Stimulated activated CD4-positive, alpha-beta T cell treated with anti-CD3 and anti-CD28 coated beads, Interleukin-12 subunit alpha, Interleukin-12 subunit beta, amount 100 ng/mL, for 4 hours (primary cell): ENCODE results near the gene CNTN5.

Experiments used
- DNase-seq: peaks from one replicate; pipeline ENCODE4 v3.0.0-alpha.2; 2020

Gene CNTN5

DNA sequence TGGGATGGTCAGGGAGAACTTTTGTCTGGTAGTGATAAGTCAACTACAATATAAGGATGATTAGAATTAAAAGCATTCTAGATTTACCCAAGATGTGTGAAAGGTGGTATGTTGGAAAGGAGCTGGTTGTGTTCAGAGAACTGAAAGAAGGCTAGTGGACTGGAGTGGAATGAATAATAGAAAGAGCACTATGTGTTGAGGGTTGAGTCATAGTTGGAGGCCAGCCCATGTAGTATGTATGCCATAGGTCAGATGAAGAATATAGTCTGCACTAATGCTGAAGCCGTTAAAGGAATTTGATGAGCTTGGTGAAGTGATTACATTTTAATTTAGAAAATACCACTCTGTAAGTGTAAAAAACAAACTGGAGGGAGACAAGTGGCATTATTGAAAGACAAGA, 514.1 kb downstream of the CNTN5 start:
- no peak for DNase-seq

DNA sequence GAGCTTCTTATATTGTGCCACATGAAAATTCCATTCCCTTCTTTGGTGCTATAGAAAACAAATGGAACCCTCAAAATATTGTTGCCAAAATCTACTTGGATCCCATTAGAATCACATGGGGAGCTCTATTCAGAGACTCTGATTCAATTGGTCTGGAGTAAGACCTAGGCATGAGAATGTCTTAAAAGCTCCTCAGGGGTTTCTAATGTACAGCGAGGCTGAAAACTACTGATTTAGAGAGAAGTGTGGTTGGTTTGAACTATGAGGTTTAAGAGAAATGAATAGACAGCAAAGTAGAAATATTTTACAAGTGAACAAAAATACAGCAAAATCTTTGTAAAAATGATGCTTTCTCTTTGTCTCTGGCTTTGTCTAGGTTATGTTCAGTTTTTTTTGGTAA, 514.7 kb downstream of the CNTN5 start:
- no peak for DNase-seq

DNA sequence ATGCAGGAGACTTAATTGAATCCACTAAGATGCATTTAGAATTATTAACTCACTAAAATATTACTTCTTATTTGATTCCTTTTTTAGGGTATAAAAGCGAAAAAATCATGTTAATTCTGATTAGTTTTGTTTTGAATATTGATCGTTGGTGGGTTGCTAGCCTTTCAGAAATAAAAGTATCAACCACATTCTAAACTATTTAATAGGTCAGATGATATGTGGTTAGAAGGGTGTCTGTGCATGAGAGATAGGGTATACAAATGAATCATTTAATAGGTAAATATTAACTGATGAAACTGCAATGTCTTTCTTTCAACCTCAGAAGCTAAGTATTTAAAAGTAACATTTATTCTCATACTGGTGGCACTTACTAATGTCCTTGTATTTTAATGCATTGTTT, 515.1 kb downstream of the CNTN5 start:
- DNase-seq, result no peak

DNA sequence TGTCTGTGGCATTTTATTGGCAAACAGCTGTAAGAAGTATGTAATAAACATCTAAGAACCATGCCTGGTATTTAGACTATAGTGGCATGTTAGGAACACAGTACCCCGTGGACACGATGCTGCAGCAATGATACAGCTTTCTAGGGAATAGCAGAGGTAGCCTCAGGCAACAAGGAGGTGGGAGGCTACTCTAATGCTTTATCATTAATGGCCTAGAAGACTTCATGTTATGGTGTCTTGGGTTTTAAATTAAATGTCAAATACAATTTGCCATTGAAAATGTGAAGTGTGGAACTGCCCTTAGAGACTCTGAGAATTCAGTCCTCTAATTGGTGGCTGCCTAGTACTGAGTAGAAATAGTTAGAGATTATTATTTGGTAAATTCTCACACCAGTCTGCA, 516.9 kb downstream of the CNTN5 start:
- DNase-seq, result no peak

DNA sequence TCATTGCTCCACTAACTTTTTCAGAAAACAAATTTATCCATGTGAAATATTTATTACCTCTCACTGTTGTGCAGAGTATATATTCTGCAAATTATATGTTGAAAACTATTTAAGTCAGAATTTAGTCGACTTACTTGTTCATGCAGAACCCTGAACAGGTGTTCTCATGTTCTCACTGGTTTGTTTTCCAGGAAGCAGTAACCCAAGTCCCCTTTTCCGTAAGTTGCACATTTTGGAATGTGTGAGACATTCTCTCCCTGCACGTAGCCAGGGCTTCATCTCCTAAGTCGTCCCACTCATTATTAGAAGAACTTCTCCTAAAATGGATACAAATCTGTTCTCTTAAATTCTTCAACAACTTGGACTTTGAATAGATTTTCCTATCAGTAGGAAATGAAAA, 524.9 kb downstream of the CNTN5 start:
- no peak for DNase-seq

DNA sequence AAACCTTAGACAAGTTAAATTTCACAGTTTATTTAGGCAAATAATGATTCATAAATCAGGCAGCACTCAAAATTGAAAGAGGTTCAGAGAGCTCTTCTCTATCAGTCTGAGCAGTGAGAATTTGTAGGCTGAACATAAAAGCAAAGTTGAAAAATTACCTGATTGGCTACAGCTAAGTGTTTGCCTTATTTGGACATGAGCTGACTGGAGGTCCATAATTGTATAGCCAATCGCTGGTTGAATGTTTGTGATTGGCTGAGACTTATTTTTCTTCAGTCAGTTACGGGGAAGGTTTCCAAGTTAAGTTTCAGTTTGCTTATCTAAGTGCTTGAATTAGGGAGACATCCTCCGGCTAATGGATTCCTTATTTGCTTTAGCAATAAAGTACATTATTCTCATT, 527.5 kb downstream of the CNTN5 start:
- no peak for DNase-seq

DNA sequence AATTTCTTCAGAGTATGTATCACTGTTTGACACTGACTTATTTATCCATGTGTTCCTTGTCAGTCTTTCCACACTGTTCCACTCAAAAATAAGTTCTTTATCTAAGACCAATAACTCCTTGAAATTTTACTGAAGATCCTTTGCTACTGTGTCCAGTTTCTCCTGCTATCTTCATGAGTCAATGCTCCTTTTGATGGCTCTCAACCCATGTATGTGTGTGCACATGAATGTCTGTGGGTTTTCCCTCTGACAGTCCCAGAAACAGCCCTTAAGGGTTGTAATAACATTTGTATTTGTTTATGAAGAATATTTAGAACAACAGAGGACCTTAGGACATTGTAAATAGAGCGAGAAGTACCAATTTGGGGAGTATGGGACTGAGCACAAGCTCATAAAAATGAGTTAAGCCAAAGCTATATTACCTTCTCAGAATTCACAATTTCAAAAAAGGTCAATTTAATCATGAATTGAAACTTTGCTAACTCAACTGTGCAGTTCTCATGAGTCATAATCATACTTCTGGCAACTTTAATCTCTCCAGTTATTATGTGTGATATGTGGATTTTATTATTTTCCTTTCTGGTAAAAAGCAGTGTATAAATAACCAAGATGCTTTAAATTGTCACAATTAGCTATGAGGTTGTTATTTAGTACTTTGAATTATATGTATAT, 533.6 kb downstream of the CNTN5 start:
- no peak for DNase-seq

DNA sequence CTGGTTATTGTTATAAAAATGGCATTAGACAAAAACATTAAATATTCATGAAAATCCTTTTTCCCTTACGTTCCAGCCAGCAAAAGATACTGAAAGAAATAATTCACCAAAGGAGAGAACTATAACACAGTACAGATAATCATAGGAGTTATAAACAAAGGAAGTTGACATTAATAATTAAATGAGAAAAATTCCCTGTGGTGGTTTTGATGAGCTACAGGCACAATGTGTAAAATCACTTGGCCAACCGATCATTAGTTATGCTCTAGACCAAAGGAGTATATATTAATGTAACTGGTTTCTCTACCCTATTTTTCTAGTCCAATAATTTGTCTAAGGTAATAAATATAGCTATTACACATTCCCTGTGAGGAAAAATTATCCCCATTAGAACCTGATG, 534.7 kb downstream of the CNTN5 start:
- DNase-seq, result no peak

DNA sequence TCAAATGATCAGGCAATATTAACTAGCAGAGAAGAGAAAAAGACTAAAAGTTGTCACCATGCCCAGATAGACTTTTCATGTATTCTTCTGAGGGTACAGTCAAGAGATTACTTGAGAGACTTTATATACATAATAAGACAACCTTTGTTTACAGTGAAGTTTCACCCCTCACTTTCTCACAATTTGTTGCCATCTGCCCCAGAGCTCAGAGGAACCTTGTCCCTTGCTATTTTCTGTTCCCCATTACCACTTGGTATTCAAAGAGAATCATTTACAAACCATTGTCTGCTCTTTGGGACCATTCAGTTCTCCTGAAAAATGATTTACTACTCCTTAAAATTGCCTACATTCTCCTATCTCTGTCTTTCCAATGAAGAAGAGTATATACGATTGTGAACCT, 544.6 kb downstream of the CNTN5 start:
- no peak for DNase-seq

DNA sequence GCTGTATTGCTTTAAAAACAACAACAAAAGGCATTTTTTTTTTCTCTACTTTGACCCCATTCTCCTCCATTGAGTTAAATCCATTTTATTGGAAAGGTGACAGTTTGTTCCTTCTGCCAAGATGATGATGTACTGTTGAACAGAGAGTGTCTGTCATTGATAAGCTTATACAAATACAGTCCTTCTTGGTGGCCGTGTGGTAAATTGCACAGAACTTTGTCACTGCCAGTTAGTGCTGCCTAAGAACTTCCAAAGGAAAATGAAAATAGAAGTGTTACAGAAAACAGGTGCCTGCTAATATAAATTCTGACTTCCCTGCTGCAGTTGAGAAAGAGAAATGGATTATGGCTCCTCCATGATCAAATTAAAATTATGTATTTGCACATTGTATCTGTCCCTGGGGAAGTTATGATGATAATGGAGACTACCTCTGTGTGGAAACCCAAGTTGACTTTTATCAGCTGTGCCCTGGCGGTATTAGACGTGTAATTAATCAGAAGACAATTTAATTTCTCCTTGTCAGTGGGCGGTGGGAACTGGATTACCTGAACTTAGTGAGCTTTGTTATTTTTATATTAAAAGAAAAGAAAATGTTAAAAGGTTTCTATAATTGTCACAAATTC, 546.7 kb downstream of the CNTN5 start:
- no peak for DNase-seq

DNA sequence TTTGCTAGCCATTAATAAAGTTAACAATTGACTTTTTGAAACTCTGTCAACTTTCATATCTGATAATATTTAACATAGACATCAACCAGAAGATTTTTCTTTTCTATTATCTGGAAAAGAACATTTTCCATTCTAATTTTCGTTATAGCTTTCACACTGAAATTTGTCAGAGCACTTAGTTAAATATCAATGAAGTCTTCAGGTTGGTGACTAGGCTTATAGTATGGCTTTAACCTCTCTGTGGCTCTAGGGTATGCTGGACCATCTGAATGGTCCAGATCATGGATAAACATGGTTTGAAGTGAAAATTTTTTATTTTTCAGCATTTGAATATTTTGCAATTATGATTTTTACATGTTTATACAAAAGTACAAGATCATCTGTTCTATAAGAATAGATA, 548.1 kb downstream of the CNTN5 start:
- no peak for DNase-seq

DNA sequence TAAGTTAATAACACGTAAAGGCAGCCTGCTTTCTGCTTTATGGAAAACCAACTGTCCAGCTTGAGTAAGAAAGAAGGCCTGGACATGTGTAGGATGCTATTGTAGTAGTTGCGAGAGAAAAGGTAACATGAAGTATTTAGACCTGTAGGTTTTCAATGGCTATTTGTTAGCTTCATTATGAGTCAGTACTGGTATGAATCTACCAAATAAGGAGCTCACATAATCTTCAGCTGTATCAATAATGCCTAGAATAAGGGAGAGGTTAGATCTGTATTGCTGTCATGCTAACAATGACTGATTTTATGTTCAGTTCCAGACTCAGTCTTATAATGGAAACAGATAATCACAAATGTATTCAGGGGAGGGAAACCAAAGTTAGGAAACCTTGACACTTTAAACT, 550.3 kb downstream of the CNTN5 start:
- no peak for DNase-seq

DNA sequence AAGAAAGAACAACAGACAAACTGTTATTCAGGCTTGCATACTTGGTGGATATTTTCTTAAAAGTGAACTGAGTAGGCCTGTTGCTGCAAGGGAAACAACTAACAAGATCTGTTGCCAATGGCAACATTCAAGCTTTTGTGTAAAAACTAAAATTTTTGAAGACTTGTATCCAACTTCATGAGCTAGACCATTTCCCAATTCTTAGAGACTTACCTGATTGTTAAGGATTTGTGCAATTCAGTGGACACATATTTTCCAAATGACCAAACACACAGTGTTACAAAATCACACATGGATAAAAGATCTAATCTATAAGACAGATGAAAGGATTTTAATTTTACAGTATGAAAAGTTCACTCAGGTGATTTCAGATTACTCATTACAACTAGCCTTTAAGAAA, 564.1 kb downstream of the CNTN5 start:
- DNase-seq, result no peak

DNA sequence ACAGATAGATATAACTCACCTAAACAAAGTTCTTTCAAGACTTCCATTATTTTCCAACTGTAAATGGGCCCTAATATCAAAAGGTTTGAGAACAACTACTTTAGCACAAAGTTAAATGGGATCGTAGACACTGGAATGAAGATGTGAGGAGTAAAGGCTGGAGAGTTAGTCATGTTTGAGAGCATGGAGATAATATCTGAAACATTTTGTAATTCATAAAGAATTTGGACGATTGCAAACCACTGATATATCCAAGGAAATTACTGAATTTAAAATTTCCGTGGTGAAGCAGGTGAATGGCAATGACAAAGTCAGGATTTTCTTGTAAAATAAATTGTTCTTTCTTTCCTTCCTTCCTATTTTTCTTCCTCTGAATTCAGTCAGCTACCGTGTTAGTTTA, 564.9 kb downstream of the CNTN5 start:
- no peak for DNase-seq

DNA sequence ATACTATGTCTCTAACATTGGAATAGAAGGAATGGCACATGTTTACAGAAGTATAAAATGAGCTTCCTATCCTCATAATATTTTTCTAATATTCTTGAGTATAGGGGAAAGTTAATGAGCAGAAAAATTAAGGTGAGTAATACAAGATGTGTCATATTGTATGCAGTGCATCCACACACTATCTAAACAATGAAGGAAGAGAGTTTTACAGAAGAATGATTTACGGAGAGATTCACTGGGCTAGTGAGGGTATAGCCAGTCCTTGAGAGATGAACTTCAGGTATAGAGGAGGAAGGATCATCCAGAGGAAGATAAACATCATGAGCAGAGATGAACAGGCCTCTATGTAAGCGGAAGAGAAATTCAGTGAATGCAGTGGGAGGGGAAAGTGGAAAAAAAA, 569.0 kb downstream of the CNTN5 start:
- DNase-seq, result no peak

DNA sequence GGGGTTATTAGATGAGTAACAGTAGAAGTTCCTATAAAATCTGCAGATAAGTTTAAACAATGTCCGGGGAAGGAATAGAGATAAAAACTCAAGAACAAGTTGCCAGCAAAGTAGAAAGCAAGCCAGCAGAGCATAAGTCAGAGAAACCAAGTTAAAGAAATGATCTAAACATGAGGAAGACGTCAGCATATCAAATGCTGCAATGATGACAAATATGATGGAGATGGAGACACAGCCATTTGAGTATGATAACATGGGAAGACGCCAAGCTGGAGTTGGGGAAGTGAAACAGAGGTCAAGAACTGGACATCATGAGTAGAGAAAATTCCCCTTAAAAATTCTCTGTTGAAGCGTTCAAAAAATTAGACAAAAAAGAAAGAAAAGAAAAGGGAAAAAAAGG, 571.5 kb downstream of the CNTN5 start:
- no peak for DNase-seq

DNA sequence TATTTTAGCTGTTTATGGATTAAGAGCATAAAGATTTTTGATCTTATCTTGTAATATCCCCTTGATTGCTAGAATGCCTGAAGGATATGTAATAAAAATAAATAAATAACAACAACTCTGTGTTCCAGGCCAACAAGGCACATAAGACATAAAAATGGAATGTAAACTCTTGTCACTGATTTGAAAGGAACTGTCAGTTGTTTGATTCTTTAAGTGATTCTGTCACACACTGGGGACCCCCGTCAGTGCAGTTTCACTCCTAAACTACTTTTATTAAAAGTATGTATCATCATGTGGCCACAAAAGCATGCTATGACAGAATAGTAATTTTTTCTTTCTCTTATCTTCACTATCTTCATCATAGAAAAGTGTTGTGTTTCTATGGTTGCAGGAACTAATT, 572.4 kb downstream of the CNTN5 start:
- no peak for DNase-seq

DNA sequence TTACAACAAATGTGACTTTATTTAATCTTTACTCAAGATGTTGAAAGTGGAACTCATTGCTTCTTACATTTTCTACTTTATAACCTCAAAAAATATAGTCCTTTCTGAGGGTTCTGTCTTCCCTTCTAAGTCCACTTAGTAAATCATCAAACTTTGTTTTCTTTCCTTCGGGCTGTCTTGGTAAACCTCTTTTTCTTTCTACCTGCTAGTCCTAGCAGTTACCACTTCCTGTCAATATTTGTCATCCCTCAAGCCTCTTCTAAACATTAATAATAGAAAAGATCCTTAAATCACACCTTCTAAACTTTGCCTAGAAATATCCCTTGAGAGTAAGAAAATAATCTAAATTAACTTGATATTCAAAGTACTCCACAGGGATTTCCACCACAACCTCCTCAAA, 580.4 kb downstream of the CNTN5 start:
- DNase-seq, result no peak

DNA sequence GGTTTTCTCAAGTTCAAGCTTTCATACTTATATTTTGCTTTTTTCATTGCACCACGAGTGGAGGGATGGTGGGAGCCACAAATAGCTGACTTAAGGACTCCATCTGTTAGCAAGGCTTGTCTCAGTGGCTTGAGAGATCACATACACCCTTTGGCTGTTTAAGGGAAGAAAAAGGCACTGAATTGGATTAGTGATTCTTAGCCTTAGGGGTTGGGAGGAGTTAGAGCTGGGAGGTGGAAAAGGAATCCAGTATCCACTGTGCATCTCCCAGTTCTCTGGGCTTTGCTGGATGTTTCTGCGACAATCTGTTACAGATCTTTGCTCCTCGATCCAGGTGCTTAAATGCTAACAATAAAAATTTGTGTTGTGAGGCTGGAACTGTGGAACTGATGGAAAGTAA, 593.6 kb downstream of the CNTN5 start:
- no peak for DNase-seq

DNA sequence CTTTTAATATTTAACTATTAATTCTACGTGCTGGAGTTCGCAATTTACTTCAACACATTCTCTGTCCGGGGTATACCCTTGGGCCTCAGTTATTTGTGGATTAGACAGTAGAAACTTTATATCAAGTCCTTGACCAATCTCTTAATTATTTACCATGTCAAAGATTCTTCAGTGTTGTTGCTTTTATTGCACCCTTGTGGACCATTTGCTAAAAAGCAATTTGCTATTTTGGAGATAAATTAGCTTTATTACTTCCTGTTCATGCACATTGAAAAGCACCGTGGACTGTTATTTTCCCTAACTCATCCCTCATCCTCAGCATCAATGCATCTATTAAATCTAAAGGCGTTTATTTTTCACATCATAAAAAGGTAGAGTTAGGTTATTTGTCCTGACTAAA, 609.9 kb downstream of the CNTN5 start:
- no peak for DNase-seq

DNA sequence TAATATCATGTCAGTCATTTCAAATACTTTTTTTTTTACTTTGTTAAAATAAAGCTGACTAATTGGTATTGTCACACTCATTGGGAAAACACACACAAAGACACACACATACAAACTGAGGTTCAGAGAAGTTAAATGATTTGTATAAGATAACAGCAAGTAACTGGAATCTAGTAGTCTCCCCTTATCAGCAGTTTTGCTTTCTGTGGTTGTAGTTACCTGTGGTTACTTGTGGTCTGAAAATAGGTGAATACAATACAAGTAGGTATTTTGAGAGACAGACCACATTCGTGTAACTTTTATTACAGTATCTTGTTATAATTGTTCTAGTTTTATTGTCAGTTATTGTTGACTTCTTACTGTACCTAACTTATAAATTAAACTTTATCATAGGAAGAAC, 610.9 kb downstream of the CNTN5 start:
- no peak for DNase-seq

DNA sequence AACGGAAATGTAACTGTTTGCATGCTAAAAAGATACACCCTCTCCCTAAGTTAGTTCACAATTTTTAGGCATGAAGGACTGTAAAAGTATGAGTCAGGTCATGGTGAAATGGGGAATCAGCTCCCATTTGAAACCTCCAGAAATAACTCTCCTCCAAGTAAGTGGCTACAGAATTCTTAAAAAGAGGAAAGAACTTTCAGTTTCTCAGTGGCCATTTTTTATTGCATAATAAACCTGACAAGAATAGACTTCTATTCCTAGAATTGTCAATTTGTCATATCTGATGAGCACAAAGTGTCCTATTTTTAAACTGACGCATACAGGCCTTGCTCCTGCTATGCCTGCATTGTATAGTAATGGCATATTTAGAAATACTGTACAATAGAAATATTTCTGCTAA, 612.2 kb downstream of the CNTN5 start:
- no peak for DNase-seq

DNA sequence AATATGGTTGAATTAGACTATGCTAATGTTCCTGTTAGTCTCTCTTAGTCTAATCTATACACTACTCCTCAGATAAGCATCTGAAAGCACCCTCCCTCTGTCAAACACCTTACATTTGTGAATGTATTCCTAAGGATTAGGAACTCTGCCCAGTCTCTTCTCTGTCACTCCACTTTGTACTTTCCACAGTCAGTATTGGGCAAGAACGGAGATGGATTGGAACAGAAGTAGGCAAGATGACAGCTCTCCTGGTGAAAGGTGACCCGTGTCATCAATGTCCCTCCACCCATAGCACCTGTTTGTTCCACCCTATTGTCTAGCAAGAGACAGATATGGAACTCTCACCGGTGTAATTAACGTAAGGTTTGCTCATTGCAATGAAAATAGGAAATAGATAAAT, 613.8 kb downstream of the CNTN5 start:
- no peak for DNase-seq

DNA sequence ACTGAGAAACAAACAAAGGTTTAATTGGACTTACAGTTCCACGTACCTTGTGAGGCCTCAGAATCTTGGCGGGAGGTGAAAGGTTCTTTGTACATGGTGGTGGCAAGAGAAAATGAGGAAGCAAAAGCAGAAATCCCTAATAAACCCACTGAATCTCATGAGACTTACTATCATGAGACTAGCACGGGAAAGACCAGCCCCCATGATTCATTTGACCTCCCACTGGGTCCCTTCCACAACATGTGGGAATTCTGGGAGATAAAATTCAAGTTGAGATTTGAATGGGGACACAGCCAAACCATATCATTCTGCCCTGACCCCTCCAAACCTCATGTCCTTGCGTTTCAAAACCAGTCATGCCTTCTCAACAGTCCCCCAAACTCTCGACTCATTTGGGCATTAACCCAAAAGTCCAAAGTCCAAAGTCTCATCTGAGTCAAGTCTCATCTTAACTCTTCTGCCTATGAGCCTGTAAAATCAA, 617.4 kb downstream of the CNTN5 start:
- DNase-seq, result no peak

DNA sequence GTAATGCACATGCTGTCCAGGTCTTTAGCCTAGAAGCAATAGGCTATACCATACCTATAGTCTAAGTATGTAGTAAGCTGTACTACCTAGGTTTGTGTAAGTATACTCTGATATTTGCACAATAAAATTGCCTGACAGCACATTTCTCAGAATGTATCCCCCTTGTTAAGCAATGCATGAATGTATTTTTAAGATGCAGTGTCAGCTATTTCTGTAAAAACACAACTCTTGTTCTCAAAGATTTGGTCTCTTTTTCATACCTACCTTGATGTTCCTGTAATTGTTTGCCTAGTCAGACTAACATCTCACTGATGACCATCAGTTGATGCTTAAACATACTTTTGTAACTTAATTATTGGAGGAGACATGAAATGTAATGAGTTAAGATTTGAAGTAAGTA, 619.9 kb downstream of the CNTN5 start:
- DNase-seq, result no peak
